Activated CD4-positive, alpha-beta T cell treated with anti-CD3 and anti-CD28 coated beads for 48 hours (primary cell): ENCODE results near the gene MAGI1.

Experiments used
- DNase-seq: peaks from one replicate; pipeline ENCODE4 v3.0.0-alpha.2; 2020

The MAGI1 gene

DNA sequence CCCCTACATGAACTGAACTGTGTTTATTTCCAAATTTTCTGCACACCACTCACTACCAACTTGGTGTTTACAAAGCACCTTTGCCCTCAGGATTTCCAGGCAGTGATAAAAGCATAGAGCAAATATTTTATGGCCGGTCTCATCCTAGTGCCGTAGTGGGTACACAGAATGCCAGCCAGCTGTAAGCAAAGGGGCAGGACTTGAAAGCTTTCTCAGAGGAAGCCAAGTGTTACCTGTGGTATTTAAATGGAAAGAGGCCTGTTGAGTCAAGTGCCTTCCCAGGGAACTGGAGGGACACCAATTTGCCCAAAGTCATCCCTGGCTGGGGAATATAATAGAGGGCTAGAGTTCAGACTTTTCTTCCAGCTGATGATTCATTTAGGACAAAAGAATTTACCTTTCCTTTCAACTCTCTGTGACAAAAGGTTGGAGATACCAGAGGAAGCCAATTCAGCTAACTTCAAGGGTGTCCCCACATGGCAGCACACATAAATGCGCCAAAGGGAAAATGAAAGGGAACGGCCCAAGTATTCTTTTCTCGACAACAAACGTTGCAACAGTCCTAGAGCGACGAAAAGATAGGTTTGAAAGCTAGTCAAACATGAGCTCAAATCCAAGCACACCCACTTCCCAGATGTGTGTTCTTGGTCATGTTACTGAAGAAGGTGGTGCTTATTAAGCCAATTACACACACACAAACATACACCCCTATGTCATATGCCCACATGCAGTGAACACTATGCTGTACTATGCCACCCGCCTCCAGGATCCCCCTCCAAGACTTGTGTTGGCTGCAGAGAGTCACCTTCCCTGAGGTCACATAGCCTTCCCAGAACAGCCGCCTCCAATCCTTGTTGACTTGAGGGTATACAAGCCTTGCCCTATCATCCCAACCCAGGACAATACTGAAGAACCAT, 27.7 kb downstream of the MAGI1 start:
- no peak for DNase-seq

DNA sequence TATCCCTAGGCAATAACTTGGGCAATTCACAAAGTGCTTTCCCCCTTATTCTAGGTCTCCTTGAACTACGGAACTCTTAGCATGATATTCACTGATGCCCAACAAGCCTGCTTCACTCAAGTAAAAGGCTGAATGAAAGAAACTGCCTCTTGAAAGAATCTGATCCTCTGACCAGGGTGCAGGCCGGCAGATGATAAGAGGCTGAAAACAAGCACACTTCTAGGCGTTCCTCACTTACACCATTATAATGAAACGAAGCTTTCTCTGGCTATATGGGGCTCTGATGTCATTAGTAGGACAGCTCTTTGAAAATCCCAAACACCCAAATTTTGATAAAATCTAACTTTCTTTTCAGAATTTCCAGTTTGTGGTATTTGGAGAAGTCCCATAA, 28.4 kb downstream of the MAGI1 start:
- no peak for DNase-seq

DNA sequence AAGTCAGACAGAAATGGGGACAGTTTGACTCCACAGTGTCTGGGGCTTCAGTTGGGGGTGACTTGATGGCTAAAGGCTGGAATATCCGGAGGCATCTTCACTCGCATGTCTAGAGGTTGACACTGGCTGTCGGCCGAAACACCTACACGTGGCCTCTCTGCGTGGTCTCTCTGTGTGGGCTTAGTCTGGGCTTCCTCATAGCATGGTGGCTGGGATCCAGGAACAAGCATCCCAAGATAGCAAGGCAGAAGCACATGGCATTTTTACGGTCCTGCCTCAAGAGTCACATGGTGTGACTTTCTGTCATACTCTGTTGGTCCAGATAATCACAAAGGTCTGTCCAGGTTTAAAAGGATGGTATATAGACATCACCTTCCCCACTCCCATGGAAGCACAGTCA, 34.5 kb downstream of the MAGI1 start:
- DNase-seq: no peak

DNA sequence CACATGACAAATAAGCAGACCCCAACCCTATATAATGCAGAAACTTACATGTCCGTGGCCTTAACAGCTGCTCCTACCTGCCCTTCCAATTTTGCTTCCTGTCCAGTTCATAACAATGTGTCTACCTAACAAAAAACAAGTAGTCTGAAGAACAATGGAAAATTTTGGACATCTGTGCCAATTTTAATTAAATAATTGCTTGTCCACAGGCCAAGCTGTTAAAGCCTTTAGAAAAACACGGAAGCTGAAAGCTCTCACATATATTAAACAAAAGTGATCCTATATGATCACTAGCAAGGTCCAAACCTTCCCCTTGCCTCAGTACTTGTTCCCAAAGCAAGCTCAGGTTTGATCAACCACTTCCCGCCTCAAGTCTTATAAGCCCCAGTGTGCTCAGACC, 37.1 kb downstream of the MAGI1 start:
- no peak for DNase-seq

DNA sequence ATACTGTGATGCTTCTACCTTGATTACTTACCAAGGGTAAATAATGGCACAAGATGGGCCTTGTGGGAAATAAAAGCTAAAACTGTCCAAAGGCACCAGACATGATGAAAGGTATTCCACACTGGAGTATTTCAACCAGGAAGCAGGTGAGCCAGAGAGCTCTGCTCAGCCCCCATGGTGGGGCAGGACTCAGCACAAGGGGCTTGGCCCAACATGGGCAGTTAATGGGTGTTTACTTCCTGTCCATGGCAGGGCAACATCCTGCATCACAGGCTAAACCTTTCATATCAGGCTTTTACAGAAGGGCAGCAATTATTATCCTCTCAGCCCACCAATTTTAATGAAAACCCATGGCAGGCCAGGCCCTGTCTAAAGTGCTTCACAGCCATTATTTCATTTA, 38.2 kb downstream of the MAGI1 start:
- no peak for DNase-seq

DNA sequence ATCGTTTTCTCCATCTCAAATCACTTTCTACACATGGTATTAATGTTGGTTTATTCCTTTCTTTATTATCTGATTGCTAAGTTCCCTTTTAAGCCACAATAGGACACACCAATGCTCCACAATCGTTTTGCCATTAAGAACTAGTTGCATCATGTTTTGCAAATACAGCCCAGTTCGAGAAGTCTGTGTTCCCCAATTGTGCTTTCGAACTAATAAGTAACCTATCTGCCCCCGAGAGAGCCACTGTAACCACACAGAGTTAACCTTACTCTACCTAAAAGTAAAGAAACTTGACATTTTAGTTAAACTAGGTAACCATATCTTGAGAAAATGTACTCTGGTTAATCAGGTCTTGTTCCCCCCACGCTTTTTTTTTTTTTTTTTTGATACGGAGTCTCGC, 39.1 kb downstream of the MAGI1 start:
- no peak for DNase-seq

DNA sequence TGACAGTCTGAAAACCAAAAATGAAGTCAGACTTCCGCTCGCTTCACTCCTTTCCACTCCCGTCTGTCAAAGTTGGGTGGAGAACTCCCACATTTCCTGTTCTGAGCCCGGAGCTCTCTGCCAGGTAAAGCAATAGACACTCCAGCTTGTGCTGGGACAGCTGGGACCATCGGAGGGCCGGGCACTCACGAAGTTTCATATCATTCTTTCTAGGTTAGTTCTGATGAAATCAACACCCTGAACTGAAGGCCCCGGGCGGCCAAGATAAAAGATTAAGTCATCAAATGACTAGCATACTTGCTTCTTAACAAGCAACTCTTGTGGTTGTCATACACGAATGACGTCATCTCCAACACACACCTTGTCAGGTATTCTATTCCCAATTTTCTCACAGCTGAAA, 42.1 kb downstream of the MAGI1 start:
- no peak for DNase-seq

DNA sequence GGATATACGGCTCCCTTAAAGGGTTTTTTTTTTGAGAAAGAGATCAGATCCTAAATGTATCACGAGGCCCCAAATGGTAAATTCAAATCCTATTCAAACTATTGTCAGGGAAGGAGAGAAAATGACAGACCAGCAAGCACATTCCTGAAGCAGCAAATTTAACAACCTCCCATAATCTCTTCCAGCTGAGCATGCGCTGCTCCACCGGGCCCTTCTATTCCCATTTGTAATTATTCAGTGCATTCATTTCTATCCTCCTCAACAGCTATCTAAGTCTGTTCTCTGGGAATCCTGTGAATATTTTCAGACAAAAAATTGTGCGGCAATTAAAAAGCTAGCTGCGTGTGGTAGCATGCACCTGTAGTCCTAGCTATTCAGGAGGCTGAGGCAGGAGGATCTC, 43.2 kb downstream of the MAGI1 start:
- no peak for DNase-seq

DNA sequence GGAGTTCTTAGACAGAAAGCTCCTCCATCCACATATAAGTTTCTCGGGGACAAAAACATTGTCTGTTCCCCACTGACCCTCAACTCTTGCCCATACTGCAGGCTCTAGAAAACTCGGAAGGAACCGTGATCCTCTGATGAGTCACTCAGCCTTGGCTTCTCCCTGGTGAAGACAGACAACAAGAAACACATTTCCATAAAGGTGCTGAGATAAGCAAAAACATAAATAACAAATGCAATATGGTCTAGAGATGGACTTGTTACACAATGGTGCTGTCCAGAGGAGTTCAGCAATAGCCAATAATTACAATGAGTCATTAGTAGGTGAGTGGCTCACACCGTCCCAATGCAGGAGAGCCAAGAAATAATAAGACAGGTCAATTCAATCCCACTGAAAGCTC, 43.7 kb downstream of the MAGI1 start:
- DNase-seq: no peak

DNA sequence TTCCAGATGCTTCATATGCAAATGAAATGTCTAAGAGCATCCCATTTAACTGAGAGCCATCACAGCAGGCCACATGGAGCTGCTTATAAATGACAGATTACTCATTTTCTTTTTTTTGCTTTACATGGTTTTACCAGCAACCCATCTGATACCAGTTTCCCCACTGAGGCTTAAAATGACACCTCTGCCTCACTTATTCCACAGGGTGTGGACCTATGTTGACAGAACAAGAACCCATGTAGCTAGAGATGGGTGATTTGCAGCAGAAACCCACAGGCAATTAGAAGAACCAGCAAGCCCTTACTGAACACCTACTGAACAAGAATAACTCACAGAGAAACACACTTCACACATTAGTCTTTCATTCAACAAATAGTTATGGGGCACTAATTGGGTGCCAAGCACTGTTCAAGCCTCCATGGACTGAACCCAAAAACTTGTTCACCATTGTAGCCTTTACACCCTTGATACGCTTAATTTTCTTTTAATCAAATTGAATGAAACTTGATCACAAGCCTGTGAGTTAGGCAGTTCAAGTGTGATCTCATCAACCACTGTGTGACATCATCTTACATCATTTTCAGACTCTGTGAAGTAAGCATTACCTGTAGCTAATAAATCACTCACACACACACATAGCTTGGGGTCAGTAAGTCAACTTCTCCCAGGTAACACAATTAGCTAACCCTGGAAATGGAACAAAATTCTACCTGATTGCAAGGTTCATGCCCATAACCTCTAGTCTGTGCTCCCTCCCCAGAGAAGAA, 45.4 kb downstream of the MAGI1 start:
- DNase-seq: no peak

DNA sequence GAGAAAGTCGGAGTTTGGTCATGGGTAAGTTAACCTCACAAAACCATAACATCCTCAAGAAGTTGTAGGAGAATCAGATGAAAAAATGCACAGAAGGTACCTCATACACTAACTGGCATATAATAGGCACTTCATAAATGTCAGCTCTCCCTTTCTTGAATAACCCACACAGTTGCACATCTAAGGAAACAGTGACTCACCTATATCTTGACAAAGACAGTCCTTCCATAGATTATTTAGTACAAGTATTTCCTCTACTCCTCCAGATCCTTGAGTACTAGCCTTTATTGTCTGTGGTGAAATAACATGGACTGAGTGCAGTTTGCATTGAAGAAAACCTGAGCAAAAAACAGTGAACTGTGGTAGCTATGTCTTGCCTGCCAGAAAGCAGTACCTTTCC, 46.6 kb downstream of the MAGI1 start:
- DNase-seq: no peak

DNA sequence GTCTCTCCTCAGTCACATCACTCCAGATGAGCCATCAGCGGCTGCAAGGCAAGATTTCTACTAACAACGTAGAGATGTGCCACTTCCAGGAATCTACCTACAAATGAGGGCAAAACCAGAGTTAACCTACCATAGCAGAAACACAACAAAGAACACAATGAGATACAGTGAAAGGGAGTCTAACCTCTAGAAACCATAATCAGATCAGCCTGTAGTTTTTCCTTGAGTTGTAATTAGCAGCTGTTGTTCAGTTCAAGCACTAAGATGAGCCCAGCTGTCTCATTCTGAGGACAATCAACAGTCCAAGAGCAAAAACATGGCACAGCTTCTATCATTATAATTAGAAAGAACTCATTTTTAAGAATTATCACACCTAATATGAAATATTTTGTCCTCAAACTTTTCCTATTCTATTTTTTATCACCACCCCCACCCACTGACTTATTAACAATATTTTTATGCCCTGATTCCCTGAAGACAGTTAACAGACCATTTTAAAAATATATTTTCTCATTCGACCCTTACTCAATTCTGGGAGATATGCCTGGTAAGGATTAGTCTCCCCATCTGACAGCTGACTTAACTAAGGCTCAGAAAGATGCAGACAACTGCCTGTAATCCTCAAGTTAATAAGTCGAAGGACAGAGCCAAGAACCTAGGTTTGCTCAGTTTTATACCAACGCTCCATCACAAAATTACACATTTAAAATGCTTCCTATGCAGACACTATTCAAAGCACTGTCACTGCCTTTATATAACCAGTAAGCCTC, 50.1 kb downstream of the MAGI1 start:
- DNase-seq: no peak

DNA sequence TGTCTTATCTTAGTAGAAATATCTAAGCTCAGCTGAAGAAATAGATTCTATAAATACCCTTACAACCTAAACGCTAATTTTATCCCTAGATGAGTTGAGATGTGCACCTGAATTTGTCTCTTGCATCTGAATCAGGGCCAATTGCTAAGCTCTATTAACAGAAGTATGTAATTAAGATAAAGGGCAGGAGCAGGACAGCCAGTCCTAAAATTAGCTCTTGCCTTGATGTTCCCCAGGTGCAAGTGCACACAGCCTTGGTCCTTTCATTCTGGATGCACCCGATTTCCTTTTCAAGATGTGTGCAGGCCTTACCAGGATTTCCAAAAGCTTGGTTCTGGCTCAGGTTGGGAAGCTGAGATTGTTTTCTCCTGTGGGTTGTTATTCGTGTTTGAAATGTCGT, 52.4 kb downstream of the MAGI1 start:
- no peak for DNase-seq

DNA sequence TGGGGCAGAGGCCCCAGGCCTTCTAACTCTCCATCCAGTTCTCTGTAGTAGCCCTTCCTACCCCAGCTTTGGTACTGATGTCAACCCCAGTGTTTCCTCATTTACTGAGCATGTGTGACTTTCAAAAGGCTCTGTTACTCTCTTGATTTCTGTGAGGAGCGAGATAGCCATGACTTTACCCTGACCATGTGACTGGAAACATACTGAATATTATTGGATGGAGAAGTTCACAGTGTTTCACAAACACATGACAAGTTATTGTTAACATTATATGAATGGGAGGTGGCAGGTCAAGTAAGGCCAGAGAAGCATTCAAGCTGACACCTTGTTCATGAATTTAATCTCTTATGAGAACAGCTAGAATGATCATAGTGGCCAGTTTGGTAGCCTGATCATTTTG, 53.7 kb downstream of the MAGI1 start:
- DNase-seq: no peak

DNA sequence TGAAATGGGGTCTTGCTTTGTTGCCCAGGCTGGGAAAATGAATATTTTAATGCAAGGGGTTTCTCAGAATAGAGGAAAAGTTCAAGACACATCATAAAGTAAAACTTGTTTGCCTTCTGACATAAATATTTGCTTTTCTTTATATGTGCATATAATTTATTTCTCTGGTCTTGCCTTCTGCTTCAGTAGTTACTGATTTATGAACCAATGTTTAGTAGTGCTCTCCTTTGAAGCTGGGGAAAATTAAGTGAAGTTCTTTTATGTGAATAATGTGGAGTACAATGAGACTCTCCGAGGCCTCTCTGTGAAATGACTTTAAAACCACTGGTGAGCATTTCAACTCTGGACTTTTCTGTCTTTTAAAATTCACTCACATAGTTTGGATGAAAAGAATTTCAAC, 55.6 kb downstream of the MAGI1 start:
- DNase-seq: no peak

DNA sequence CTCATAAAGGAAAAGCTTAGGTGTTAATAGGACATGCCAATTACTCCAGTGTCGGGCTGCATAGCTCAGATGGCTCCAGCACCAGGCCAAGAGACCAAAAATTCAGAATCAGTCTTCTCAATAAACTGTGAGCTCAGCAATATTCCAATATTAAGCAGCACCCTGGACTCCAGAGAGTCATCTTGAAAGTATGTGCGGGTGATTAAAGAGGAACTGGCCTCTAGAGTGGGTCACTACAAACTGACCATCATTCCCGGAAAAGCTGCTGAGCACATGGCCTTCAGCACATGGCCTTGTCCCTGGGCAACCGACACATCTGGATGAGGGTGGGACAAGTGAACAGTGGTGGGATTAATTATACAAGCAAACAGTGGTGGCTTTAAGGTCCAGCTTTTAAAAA, 59.0 kb downstream of the MAGI1 start:
- DNase-seq: no peak

DNA sequence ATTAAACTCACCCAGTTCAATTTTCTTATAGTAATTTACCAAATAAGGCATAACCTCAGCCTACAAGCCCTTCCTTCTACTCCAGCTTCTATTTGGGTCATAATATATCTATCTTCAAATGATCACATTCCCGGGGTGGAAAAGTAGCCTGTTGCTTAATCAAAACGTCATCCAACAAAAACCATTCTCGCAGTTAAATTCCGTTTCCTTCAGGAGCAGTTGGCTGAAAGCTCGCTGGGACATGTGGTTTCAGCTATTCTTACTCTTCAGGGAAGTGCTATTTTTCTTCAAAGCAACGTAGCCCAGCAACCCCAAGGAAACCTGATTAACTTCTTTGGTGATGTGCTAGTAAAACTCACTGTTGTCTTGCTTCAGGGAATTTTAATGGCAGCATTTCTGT, 59.6 kb downstream of the MAGI1 start:
- no peak for DNase-seq

DNA sequence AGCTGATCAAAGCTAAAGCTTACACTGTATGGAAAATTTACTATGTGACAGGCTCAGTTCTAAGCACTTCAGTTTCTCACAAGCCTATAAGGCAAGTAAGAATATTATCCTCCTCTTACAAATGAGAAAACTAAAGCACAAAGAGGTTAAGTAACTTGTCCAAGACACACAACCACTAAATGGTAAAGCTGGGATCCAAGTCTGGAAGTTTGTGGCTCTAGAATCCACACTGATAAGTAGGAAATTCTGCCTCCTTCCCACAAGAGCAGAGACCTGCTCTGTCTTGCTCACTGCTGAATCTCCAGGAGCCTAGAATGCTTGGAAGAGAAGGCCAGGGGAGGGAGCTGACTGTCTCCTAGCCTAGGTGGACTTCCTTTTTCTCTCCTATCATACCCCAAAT, 60.6 kb downstream of the MAGI1 start:
- no peak for DNase-seq

DNA sequence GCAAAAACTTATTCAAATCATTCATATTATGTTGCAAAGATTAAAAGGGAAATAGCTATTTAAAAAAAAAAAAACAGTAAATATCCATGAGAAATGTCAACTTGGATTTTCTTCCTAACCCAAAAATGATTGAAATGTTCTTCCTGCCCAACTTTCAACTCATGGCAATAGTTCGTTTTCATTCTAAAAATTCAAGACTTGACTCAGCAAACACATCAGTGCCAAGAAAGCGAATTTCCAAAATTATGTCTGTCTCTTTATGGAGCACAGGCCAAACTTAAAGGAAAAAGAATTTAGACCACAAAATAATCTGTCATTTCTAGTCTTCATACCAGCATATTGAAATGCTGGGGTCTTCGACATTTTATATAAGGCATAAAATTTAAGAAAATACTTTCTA, 63.7 kb downstream of the MAGI1 start:
- no peak for DNase-seq

DNA sequence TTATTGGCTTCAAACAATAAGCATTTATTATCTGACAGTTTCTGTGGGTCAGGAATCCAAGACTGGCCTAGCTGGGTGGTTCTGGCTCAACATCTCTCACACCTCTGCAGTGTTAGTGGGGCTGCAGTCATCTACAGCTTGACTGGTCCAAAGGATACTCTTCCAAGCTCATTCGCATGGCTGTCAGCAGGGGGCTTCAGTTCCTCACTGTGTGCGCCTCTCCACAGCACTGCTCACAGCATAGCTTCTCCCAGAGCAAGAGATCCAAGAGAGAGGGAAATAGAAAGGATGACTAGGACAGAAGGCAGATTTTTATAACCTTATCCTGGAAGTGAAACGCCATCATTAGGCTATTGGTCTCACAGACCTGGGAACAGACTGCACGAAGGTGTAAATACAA, 64.2 kb downstream of the MAGI1 start:
- DNase-seq: no peak

DNA sequence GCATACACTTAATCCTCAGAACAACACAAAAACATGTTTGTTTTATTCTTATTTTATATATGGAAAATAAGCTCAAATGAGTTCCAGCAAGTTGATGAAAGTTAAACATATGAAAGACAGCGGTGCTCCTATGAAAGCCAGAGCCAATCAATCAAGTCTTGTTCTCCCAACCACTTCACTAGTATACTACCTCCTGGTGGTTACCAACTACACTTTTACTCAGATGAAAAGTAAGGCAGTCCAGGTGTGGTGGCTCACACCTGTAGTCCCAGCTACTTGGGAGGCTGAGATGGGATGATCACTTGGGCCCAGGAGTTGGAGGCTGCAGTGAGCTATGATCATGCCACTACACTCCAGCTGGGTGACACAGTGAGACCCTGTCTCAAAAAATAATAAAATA, 66.0 kb downstream of the MAGI1 start:
- DNase-seq: no peak

DNA sequence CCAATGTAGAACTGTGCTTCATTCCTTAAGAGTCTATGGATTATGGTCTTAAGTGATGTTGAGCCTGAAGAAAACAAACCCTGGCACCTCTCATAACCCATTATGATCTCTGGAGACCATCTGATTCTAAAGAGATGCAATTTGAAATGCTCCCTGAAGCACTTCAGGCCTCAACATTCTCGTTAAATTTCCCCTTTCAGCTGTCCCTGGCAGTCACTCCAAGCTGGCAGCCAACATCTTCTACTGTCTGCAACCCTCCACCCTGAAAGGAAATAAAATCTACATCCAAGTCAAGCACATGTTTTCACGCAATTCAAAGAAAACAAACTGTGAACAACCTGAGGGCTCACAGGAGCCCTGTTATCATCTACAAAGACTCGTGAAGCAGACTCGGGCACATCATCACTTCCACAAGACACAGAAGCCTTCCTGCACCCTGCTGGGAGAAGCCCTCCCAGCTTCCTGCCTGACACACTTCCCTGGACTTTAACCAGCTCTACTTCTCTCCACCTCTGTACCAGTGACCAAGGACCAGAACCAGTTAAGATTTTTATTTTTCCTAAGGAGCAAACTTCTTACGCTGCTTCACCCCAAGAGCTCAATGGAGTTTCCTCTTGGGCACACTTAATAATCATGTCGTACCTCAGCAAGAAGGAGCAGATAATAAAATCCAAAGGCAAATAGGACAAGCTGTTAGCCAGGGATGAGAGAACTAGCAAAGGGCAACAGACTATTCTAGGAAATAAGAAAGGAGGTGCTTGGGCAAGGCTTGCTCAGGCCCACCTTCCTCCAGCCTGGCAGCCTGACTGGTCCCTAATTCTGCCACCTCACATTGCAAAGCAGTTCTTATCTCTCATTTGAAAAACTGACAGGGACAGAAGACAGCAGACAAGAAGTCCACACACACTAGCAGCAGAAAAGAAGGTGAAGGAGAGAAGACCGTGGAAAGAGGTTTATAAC, 67.1 kb downstream of the MAGI1 start:
- no peak for DNase-seq

DNA sequence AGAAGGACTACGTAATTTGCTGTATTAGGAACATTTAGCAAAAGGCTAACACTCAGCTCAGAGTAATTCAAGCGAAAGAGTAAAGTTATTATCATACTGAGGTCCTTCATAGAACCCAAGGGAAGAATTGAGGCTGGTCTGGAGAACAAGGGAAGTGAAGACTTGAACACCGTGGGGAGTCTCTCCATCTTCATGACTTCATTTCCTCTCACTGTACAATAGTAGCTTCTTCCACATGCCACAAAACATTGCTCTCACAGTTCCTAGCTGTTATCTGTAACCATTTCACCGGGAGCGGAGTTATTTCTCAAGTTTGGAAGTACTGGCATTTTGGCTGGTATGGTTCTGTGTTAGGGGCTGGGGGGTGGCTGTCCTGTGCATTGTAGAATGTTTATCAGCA, 69.7 kb downstream of the MAGI1 start:
- DNase-seq: no peak
